Fibroblast of mammary gland (primary cell): ENCODE results near the gene EFCAB11.

Experiments used
- DNase-seq: peaks from one replicate; pipeline ENCODE4 v3.0.0-alpha.2; 2010; ENCODE audit warnings: low read depth
- H3K4me3 ChIP-seq: 2 replicates; pipeline ENCODE4 v1.5.1; 2011; ENCODE audit warnings: low read depth, mild to moderate bottlenecking, low read length, moderate library complexity; ENCODE audit not compliant: control insufficient read depth
- TF ChIP-seq, protein P1 (sequence below): conservative IDR thresholded peaks from 2 replicates; pipeline ENCODE4 v1.5.1; 2011; ENCODE audit warnings: low read depth, low read length, inconsistent platforms; ENCODE audit not compliant: control insufficient read depth, insufficient read depth

EFCAB11 gene

DNA sequence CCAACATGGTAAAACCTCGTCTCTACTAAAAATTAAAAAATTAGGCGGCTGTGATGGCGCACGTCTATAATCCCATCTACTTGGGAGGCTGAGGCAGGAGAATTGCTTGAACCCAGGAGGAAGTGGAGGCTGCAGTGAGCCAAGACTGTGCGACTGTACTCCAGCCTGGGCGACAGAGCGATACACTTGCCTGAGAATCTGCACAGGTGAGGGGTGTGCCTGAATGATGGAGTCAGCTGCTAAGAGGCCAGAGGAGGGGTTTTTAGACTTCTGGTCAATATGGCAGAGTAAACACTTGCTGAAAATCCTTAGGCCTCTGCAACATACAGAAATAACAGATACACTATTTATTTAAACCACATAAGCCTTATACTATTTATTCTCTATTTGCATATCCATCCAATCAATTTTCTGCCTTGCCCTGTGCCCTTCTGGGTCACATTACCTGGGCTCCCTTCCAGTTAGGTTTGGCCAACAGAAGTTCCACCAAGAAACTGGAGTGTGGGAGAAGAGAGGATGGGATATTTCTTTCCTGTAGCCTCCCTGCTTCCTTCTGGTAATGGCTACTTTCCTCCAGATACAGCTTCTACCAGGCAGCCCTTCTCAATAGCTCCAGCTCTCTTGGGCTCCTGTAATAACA lies 117.6 kb downstream of the EFCAB11 start:
- TF ChIP-seq, protein P1, sequence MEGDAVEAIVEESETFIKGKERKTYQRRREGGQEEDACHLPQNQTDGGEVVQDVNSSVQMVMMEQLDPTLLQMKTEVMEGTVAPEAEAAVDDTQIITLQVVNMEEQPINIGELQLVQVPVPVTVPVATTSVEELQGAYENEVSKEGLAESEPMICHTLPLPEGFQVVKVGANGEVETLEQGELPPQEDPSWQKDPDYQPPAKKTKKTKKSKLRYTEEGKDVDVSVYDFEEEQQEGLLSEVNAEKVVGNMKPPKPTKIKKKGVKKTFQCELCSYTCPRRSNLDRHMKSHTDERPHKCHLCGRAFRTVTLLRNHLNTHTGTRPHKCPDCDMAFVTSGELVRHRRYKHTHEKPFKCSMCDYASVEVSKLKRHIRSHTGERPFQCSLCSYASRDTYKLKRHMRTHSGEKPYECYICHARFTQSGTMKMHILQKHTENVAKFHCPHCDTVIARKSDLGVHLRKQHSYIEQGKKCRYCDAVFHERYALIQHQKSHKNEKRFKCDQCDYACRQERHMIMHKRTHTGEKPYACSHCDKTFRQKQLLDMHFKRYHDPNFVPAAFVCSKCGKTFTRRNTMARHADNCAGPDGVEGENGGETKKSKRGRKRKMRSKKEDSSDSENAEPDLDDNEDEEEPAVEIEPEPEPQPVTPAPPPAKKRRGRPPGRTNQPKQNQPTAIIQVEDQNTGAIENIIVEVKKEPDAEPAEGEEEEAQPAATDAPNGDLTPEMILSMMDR: no peak
- DNase-seq: no peak
- H3K4me3 ChIP-seq: no peak overlapping the region

DNA sequence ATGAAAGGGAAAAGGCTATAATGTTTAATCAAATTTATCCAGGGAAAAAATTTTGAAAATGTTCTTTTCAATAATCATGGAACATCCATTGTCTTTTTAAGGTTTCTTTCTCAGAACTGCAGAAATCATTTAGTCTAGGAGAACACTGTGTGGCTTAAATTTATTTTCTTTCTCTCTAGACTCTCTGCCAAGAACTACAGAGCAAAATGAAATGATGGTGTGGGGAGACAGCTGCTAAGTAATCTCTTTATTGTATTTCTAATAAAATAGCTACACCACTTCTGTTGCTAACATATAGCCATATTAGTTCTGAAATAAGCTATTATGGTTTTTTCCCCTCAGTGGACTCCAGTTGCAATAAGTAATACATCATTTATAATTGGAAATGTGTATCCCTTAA lies 120.9 kb downstream of the EFCAB11 start:
- DNase-seq: no peak
- H3K4me3 ChIP-seq: no peak overlapping the region
- TF ChIP-seq, protein P1: no peak

GRCh38 chr14:89833120-89833532 lies 121.4 kb downstream of the EFCAB11 start:
- no peak overlapping the region for H3K4me3 ChIP-seq
- no peak for DNase-seq
- TF ChIP-seq, protein P1: no peak

- no peak for DNase-seq
- H3K4me3 ChIP-seq: no peak overlapping the region
- TF ChIP-seq, protein P1: no peak
Measured at GRCh38 chr14:89828471-89829165, 125.9 kb downstream of the EFCAB11 start.

DNA sequence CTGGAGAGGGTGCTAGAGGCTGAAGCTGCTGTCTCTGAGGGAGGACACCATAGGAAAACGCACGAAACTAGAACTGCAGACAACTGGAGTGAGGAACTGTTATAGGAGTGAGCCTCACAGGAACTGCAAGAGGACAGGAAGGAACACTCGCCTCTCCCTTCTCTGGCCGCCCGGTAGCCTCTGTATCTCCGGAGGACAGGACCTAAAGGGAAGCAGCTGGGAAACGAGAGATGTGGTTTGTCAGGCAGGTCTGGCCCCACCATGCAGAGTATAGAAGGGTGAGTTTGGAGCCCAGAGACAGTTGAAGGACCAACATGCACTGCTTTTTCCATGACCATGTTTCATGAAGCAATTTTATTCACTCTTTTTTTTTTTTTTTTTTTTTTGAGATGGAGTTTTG lies 127.3 kb downstream of the EFCAB11 start:
- TF ChIP-seq, protein P1: no peak
- DNase-seq: no peak
- no peak overlapping the region for H3K4me3 ChIP-seq

- DNase-seq: no peak
- TF ChIP-seq, protein P1: no peak
- no peak overlapping the region for H3K4me3 ChIP-seq
Measured at GRCh38 chr14:89826596-89826995, 127.9 kb downstream of the EFCAB11 start.
